NCI-H82 treated with DMSO at 0.1 percent for 48 hours (cell line): ENCODE results near the gene ABLIM2.
"Not testable (repeated sequence)": the region's sequence is repeated elsewhere in the genome, so short reads cannot be mapped to it uniquely, and the experiment has no call there.

ENCODE experiments used
- DNase-seq: peaks from one replicate; lab custom pipeline; 2025; ENCODE audit not compliant: unreplicated experiment; lab: John Stamatoyannopoulos, UW

The ABLIM2 gene

GRCh38 chr4:7918187-7918586, 240.4 kb downstream of the ABLIM2 start:
- DNase-seq: not testable (repeated sequence)

- no peak for DNase-seq
Measured at GRCh38 chr4:7917669-7918068, 240.9 kb downstream of the ABLIM2 start.

GRCh38 chr4:7915875-7916242, 242.8 kb downstream of the ABLIM2 start:
- DNase-seq: no peak
